Measurements from ENCODE around the gene CROCC. TPM values are rescaled to one million over a fixed set of nuclear protein-coding genes. Genes with fewer than 3 reads are reported as not detected.
A peak's percentile ranks its signal among the peaks of the same experiment; 100 is the strongest.

CROCC gene
- total and polyA plus RNA-seq, 9 of the 15 experiments (the other 6 are each of a cell fraction or from before 2014, with no cell fraction given): 0.17 to 15.4 (median 7.6) TPM

DNA sequence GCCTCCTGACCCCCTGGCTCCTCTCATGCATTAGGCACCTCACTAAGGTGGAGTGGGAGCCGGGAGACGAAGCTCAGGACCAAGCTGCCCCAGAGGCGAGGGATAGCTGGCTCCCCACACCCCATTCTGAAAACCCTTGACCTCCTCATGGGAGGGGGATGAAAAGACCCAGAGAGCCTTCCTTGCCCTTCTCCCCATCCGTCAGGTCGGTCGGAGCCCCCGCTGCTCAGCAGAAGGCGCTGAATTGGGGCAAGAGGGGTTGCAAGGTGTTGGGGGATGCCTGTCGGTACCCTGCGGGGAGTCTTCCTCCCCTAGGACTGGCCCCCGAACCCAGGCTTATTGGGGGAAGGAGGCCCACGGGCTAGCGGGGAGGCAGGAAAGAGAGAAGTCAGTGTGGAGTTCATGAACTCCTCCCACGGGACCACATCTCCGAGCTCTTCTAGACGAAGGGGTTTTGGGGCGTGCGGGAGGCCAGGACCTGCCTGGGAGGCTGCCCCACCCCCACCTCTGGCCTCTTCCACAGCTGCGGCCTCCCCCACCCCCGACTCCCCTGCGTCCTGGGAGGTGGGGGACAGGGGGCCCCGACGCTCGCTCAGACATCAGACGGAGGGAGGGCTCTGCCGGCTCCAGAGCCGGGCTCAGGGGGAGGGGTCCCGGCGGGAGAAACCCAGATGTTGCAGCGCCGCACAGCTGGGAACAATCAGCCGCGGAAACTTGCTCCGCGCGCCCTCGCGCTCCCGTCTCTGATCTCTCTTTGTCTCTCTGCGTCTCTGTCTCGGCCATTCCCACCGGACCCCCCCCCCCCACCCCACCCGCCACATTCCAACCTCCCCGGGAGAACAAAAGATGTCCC, 58.0 kb downstream of the CROCC start:
- ChIA-PET POLR2A (interaction anchor here (0.7 to 1.7 kb wide), 4 partner anchors 9 to 216 kb away, joined by 3 to 10 read pairs (median 4); no protein-coding TSS in a partner anchor), CTCF (ENCODE audit: low intra/inter-chr PET ratio) (no interaction called here)
- Histone ChIP-seq H3K9me3 (replicated peaks; ENCODE audit: control insufficient read depth, insufficient read depth, low read depth, low read length) (no peaks in the 10 kb centered on the region), H3K36me3 (ENCODE audit: control insufficient read depth, insufficient read depth, low read length) (no peaks in the 10 kb centered on the region), H3K4me2 (ENCODE audit: insufficient read depth, low read length) (no peak overlapping the region), H3K9me1 (ENCODE audit: control insufficient read depth, insufficient read depth, low read length) (no peaks in the 10 kb centered on the region), H2AFZ (ENCODE audit: low read depth, low read length) (no peak overlapping the region), H3K27me3 (ENCODE audit: control insufficient read depth in 2 of 2, insufficient read depth in 2 of 2, low read length in 2 of 2) (peaks cover 17 to 25% of the 10 kb centered on the region in 2 experiments; a peak in 3 of 5 replicates), H3K9ac (ENCODE audit: insufficient read depth in 1 of 2, low read depth in 2 of 2, low read length in 2 of 2) (peak overlapping the region in 1 of 2 experiments; percentile 14; a peak in 1 of 4 replicates), H3K27ac (ENCODE audit: extremely low read depth, low read depth, low read length) (no peak overlapping the region), H4K20me1 (replicated peaks; ENCODE audit: control insufficient read depth, insufficient read depth, low read length) (peaks cover 18% of the 10 kb centered on the region; the same call in 1 of the 2 replicates), H3K79me2 (ENCODE audit: control insufficient read depth, insufficient read depth, low read length) (no peaks in the 10 kb centered on the region), H3K4me1 (replicated peaks in 1 of 2; ENCODE audit: control insufficient read depth in 2 of 2, insufficient read depth in 2 of 2, low read length in 2 of 2) (peaks cover 0 to 44% of the 10 kb centered on the region in 2 experiments; a peak in 2 of 5 replicates), H3K4me3 (no peak overlapping the region)
- intact Hi-C loops (cut with micrococcal nuclease) (no loop called here), in situ Hi-C loops (cut with MboI) (no loop called here)
- TF ChIP-seq DPF2 (IDR thresholded peaks at IDR 0.05): no peak
- no peak for TF ChIP-seq SNIP1 (IDR thresholded peaks at IDR 0.05; ENCODE audit: low read depth)
- TF ChIP-seq VEZF1 (CRISPR knock-in tag; IDR thresholded peaks at IDR 0.05): 0 out of 2 replicates have a peak, but pooled peaks have one; percentile 9
- no TSS peak for BruUV-seq (replicated peaks)
- FAIRE-seq (no peak), ATAC-seq (no peak; the same call in 2 of the 3 replicates), DNase-seq (ENCODE audit: extremely low read depth in 1 of 4, low spot score in 3 of 4) (peak in 2 of 4 experiments; percentile 58 to 60)
- 8% methylated on average over 25 of the region's 44 CpGs for WGBS (ENCODE audit: insufficient coverage, low coverage, missing lambda C conversion rate)
